ENCODE results near the gene CD59. TPM values are rescaled to one million over a fixed set of nuclear protein-coding genes. Genes with fewer than 3 reads are reported as not detected.

CD59 gene
- total RNA-seq, 1 experiment from 2014 or later: 736 TPM

- ChIA-PET CTCF (interaction anchor here (0.6 to 1.2 kb wide), 2 partner anchors 47 to 1429 kb away, joined by 3 to 4 read pairs; no protein-coding TSS in a partner anchor), POLR2A (interaction anchor here (0.6 kb wide), 1 partner anchor 293 kb away, joined by 6 read pairs; no protein-coding TSS in a partner anchor)
- BruUV-seq (replicated peaks): no TSS peak
- TF ChIP-seq SIN3A (IDR thresholded peaks at IDR 0.05; ENCODE audit: borderline replicate concordance, insufficient read depth, low read depth, low read length): no peak
- TF ChIP-seq, protein P1, sequence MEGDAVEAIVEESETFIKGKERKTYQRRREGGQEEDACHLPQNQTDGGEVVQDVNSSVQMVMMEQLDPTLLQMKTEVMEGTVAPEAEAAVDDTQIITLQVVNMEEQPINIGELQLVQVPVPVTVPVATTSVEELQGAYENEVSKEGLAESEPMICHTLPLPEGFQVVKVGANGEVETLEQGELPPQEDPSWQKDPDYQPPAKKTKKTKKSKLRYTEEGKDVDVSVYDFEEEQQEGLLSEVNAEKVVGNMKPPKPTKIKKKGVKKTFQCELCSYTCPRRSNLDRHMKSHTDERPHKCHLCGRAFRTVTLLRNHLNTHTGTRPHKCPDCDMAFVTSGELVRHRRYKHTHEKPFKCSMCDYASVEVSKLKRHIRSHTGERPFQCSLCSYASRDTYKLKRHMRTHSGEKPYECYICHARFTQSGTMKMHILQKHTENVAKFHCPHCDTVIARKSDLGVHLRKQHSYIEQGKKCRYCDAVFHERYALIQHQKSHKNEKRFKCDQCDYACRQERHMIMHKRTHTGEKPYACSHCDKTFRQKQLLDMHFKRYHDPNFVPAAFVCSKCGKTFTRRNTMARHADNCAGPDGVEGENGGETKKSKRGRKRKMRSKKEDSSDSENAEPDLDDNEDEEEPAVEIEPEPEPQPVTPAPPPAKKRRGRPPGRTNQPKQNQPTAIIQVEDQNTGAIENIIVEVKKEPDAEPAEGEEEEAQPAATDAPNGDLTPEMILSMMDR (IDR thresholded peaks at IDR 0.05): no peak
- no peak for TF ChIP-seq REST (IDR thresholded peaks at IDR 0.05; ENCODE audit: insufficient read depth in 1 of 2, low read depth in 2 of 2, low read length in 1 of 2)
- TF ChIP-seq TCF7L2 (IDR thresholded peaks at IDR 0.05; ENCODE audit: low read depth, low read length): peak; percentile 54; the same call in 1 of the 2 replicates
- peak; percentile 59; the same call in 1 of the 2 replicates for TF ChIP-seq POLR2AphosphoS5 (IDR thresholded peaks at IDR 0.05; ENCODE audit: low read depth, low read length)
- H3K9me3 ChIP-seq (ENCODE audit: control insufficient read depth, insufficient read depth, low read depth, low read length): no peaks in the 10 kb centered on the region
- intact Hi-C loops (cut with micrococcal nuclease; ENCODE audit: unreplicated experiment) (no loop called here), in situ Hi-C loops (cut with HindIII; ENCODE audit: low pct_unique_long_range_greater_than_20kb, low sequenced_read_pairs) (no loop called here)
- DNase-seq (ENCODE audit: low read depth, low spot score) (no peak), ATAC-seq (peak; percentile 3)
- H3K4me3 ChIP-seq (ENCODE audit: low read depth in 2 of 2, low read length in 2 of 2): no peak overlapping the region
- peaks cover 99% of the 10 kb centered on the region for H3K4me1 ChIP-seq (ENCODE audit: control insufficient read depth, insufficient read depth, low read length)
- H3K27me3 ChIP-seq (ENCODE audit: control insufficient read depth, insufficient read depth, low read length): no peaks in the 10 kb centered on the region
- H3K36me3 ChIP-seq (ENCODE audit: control insufficient read depth, insufficient read depth, low read length): no peaks in the 10 kb centered on the region
- H3K27ac ChIP-seq (ENCODE audit: low read length): peak overlapping the region; percentile 94
These were observed 41.1 kb downstream of the CD59 start for GRCh38 chr11:33695051-33695566.

DNA sequence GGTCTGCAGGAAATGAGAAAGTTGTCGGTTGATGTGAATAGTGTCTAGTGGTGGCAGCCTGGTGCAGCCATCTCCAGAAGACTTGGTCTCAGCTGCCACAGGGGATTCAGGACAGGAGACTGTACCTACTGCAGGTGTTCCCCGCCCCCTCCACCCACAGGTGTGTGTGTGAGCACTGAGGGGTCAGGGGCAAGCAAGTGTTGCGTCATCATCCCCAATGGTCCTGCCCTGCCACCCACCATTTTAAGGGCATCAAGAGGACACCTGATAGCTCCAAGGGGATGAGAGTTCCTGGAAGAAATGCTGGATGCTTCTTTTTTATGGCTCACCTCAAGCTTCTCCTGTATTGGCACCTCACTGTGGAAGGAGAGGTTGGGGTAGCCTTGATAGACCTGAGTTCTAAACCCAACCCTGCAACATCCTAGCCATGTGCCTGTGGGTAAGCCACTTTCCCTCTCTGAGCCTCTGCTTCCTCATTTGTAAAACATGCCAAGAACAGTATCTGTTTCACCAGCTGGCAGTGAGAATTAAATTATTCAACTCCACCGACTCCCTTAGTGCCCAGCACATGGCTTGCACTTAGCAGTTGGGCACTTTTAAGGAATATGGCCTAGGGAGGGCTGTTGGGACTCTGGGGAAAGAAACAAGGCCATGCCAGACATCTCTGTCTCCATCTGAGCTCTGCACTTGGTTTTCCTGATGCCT is 41.7 kb downstream of the CD59 start:
- ChIA-PET CTCF (interaction anchor here (1.2 kb wide), 1 partner anchor 48 kb away, joined by 3 read pairs; no protein-coding TSS in a partner anchor), POLR2A (no interaction called here)
- TF ChIP-seq, protein P1 (IDR thresholded peaks at IDR 0.05): no peak
- TF ChIP-seq POLR2AphosphoS5 (IDR thresholded peaks at IDR 0.05; ENCODE audit: low read depth, low read length) (no peak), SIN3A (IDR thresholded peaks at IDR 0.05; ENCODE audit: borderline replicate concordance, insufficient read depth, low read depth, low read length) (no peak), TCF7L2 (IDR thresholded peaks at IDR 0.05; ENCODE audit: low read depth, low read length) (no peak), REST (IDR thresholded peaks at IDR 0.05; ENCODE audit: insufficient read depth in 1 of 2, low read depth in 2 of 2, low read length in 1 of 2) (no peak)
- BruUV-seq (replicated peaks): no TSS peak
- intact Hi-C loops (cut with micrococcal nuclease; ENCODE audit: unreplicated experiment): no loop called here
- Histone ChIP-seq H3K36me3 (ENCODE audit: control insufficient read depth, insufficient read depth, low read length) (no peaks in the 10 kb centered on the region), H3K27me3 (ENCODE audit: control insufficient read depth, insufficient read depth, low read length) (no peaks in the 10 kb centered on the region), H3K9me3 (ENCODE audit: control insufficient read depth, insufficient read depth, low read depth, low read length) (no peaks in the 10 kb centered on the region), H3K27ac (ENCODE audit: low read length) (peak overlapping the region; percentile 94), H3K4me1 (ENCODE audit: control insufficient read depth, insufficient read depth, low read length) (peaks cover 99% of the 10 kb centered on the region), H3K4me3 (ENCODE audit: low read depth in 2 of 2, low read length in 2 of 2) (no peak overlapping the region)
- DNase-seq (ENCODE audit: low read depth, low spot score): no peak
- no peak for ATAC-seq
- in situ Hi-C loops (cut with HindIII; ENCODE audit: low pct_unique_long_range_greater_than_20kb, low sequenced_read_pairs): no loop called here
